Hair follicle dermal papilla cell (primary cell): ENCODE data around the gene NACC2. TPM values are rescaled to one million over a fixed set of nuclear protein-coding genes. Genes with fewer than 3 reads are reported as not detected.

Source experiments
- total RNA-seq: library from RNA; depleted of rRNA; stranded (reverse); fragments of >200 nt; gene quantifications from 2 replicates; pipeline ENCODE4 v1.2.3, GENCODE V29; 2012

Gene NACC2, protein sequence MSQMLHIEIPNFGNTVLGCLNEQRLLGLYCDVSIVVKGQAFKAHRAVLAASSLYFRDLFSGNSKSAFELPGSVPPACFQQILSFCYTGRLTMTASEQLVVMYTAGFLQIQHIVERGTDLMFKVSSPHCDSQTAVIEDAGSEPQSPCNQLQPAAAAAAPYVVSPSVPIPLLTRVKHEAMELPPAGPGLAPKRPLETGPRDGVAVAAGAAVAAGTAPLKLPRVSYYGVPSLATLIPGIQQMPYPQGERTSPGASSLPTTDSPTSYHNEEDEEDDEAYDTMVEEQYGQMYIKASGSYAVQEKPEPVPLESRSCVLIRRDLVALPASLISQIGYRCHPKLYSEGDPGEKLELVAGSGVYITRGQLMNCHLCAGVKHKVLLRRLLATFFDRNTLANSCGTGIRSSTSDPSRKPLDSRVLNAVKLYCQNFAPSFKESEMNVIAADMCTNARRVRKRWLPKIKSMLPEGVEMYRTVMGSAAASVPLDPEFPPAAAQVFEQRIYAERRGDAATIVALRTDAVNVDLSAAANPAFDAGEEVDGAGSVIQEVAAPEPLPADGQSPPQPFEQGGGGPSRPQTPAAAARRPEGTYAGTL
- total RNA-seq, result 32.0 and 35.1 TPM in 2 replicates

DNA sequence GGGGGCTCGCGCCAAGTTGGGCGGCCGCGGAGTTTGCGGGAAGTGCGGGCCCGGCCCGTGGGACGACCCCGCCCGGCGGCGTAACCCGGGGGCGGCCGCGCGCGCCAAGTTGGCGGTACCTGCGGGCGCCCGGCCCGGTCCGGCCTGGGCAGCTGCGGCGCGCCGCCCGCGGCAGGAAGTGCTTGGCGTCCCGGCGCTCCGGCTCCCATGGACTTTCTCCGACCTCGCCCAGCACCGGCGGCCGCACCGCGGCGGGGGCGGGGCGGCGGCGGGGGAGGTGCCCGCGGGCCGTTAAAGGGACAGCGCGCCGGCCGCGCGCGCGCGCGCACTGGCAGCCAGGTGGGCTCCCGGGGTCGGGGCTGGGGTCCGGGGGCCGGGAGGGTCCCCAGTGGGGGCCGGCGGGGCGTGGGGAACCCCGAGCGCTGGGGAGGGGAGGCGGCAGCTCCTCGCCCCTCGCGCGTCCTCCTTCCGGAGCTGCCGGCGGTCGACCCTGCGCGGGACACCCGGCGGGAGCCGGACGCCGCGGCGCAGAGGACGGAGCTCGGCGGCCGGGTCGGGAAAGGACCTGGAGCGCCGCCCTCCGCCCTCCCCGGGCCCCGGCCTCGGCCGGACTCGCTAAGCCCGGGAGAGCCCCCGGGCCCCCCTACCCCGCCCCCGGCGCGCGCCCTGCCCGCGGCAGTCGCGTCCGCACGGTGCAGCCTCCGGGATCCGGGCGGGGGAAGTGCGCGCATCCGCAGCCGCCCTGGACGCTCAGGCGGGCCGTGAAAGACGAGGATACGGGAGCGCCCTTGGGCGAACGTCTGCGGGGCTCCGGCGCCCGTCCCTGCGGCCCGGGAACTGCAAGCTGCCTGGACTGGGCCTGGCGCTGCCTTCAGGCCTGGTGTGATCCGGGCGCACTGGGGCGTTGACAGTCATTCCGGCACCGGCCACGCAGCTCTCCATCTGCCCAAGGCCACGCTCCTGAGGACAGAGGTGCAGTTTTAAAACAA is at the start of gene NACC2:
NACC2 (minus strand) TSS at position 220 of the 989 bp plus-strand sequence. CDS start 44,768 bp downstream, outside the sequence.

DNA sequence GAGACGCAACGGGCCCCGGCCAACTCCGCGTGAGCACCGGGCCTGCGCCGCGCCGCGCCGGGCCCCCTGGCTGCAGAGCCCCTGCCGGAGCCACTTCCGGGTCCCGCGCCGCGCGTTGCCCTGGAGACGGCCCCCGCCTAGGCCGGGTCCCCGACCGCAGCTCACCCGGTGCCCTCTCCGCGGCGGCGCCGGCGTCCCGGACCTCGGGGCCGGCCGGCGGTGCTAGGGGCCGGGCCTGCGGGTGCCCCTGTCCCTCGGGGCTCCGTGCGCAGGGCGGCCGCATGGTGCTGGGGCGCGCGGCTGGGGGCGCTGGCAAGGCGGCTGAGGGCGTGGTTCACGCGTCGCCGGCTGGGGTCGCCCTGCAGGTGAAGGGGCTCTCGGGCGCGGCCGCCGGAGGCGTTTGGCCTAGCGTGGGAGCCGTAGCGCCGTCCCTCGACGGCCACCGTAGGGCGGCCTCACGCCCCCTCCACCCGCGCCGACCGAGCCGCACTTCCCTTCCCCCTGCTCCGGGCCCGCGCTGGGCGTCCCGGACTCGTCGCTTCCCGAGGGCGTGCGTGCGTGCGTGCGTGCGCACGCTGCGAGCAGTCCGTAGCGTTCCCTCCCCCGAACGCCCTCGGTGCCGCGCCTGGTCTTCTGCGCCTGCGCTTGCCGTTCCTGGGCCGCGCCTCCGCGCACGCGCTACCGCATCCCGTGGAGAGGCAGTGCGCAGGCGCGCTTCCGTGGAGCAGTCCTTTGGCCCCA is 23.4 kb upstream of the NACC2 start, which contains the start of gene TMEM250:
TMEM250 (minus strand) TSS at position 556 of the 741 bp plus-strand sequence. CDS start 1,975 bp downstream, outside the sequence.

DNA sequence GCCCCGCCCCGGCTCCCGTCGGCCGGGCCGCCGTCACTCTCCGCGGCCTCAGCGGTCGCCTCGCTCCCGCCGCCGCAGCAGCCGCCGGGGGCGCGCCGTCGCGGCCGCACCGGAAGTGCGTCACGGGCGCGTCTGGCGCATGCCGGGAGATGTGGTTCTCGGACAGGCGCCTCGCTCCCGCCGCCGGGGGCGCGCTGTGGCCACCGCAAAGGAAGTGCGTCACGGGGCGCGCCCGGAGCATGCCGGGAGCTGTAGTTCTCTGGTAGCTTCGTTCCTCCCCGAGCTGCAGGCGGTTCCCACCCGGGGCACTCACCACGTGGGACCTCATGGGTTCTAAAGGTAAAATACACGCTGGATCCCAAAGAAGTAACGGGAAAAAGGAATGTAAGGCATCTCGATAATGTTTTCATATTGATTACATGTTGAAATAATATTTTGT is 133.8 kb downstream of the NACC2 start, which contains the start of gene UBAC1:
UBAC1 (minus strand) TSS at position 97 of the 439 bp plus-strand sequence. CDS start 211 bp downstream, outside the sequence.

Other genes starting within 250 kb of the NACC2 start
- gene CAMSAP1, start 187.7 kb downstream of the NACC2 start, total RNA-seq, result 16.3 and 19.0 TPM in 2 replicates
- gene UBAC1, start 133.9 kb downstream of the NACC2 start, total RNA-seq, result 23.2 and 23.8 TPM in 2 replicates
- gene TMEM250, start 23.6 kb upstream of the NACC2 start, total RNA-seq, result 55.0 and 65.7 TPM in 2 replicates
- gene LHX3, start 109.8 kb upstream of the NACC2 start, total RNA-seq, result not detected in 2 replicates
- 10.9 and 11.5 TPM in 2 replicates for gene QSOX2, start 150.5 kb upstream of the NACC2 start, total RNA-seq
- gene CCDC187, start 208.8 kb upstream of the NACC2 start, total RNA-seq, result not detected in 2 replicates
- 74.6 and 85.5 TPM in 2 replicates for gene GPSM1, start 232.2 kb upstream of the NACC2 start, total RNA-seq